GM19023 (cell line): ENCODE results near the gene LHX4.

ENCODE experiments used
- ATAC-seq: cut with Tn5 transposase; IDR thresholded peaks from one replicate; pipeline ENCODE4 v1.9.1; 2021; ENCODE audit warnings: mild to moderate bottlenecking, moderate library complexity; ENCODE audit not compliant: unreplicated experiment

The LHX4 gene

DNA sequence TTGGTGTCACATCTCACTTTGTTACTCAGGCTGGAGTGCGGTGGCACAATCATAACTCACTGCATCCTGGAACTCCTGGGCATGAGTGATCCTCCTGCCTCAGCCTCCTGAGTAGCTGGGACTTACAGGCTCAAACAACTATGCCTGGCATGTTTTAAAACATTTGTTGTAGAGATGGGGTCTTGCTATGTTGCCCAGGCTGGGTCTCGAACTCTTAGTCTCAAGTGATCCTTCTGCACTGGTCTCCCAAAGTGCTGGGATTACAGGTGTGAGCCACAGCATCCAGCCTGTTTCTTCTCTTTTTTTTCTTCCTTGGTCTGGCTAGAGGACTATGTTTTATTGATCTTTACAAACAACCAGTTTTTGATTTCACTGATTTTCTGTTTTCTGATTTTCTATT is 64.6 kb downstream of the LHX4 start:
- no peak for ATAC-seq

DNA sequence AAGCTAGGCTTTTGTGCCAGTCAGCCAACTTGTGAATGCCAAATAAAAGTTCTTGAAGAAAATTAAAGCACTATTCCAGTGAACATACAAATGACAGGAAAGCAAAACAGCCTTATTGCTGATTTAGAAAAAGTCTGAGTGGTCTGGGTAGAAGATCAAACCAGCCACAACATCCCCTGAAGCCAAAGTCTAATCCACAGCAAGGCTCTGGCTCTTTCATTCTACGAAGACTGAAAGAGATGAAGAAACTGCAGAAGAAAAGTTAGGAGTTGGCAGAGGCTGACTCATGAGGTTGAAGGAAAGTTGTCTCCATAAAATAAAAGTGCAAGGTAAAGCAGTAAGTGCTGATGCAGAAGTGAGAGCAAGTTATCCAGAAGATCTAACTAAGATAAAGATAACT is 65.9 kb downstream of the LHX4 start:
- no peak for ATAC-seq

DNA sequence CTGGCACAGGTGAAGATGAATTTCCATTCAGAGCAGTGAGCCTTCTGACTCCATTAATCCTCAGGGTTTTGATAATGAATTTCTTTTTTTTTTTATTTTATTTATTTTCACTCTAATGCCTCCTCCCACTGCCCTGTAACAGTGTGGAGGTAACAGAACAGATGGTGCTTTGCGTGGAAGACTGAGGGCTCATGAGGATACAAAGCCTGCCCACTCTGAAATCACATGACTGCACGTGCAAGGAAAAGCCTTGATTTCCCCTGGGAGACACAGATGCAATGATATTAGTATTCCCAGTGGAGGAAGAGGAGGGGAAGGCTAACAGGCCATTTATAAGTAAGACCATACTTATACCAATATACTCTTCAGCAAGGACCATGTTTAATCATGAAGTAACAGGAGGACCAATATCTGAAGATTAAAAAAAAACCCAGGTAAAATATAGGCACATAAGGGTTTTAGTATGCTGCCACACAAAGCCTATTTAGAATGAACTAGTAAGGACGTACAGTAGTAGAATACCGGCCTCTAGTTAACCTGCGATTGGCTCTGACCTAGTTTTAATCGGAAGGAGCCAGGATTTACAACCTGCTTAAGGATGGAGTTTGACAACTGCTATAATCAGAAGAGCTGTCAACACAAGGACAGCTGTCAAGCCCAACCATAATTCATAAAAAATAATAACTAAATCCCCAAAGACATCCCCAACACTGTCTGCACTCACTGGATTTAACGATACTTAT is 69.6 kb downstream of the LHX4 start:
- no peak for ATAC-seq

DNA sequence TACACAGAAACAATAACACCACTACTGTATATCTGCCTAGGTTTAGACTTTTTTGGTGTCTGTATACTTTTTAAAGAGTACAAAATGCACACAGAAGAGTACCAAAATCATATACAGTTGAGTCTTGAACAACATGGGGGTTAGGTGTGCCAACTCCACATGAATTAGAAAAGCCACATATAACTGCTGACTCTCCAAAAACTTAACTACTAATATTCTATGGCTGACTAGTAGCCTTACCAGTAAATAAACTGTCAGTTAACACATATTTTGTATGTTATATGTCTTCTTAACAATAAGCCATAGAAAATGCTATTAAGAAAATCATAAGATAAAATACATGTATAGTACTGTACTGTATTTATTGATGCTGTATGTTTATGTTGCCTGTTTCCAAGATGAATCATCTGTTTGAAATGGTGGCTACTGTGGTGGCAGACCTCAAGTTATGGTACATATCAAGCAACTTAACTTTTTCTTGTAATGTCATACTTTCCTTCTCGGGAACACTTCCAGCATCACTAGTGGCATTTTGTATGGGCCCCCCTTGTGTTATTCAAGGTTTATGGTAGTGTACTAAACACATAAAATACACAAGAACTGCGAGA is 71.2 kb downstream of the LHX4 start:
- no peak for ATAC-seq

DNA sequence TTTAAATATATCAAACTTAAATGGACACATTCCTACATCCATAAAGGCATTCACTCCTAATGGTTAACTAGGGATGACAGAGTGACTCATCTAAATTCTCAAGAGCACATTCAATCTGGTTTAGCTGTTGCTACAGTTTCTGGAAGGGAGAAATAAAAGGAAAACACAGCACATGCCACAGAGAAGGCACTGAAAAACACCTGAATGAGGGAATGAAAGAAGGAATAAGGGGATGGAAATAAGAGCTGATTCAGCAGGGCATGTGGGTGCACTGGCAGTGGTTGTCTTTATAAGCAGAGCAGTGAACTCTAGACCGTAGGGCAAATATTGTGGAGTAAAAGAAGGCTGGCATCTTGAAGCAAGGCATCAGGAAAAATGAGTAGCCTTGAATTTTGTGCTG is 79.3 kb downstream of the LHX4 start:
- ATAC-seq = no peak

DNA sequence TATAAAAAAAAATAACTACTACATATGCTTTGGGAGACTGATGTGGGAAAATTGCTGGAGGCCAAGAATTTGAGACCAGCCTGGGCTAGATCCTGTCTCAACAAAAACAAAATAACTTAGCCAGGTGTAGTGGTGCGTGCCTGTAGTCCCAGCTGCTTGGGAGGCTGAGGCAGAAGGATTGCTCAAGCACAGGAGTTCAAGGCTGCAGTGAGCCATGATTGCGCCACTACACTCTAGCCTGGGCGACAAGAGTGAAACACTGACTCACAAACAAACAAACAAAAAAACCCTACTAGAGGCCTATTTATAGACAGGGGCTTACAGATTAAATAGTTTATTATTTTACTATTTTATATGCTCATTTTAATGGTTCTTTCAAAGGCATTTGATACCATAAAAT is 80.0 kb downstream of the LHX4 start:
- no peak for ATAC-seq

DNA sequence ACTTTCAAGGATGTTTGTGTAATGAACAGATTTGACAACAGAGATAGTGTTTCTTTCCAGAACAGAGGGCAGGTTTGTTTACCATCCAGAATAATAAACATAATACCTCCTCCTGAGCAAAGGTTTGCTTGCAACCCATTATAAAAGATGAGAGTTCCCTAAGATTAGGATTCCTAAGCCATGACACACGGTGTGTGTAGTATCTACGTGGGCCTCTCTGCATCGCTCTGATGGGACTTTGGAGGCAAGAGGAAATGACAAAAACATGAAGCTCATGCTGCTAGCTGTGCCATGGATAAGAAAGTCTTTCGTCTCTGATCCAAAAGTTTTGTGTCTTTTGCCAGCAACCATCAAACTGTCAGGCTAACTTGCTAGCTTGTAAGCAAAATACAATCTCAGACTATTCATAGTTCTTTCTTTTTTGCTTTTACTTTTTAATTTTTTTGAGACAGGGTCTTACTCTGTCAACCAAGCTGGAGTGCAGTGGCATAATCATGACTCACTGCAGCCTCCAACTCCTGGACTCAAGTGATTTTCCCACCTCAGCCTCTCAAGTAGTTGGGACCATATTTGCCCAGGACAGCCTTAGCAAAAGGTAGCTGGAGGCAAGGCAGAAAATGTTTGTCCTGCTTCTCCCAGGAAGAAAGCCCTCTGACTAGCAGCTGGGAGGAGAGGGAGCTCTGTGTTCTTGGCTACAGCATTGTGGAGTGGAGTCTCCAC is 81.1 kb downstream of the LHX4 start:
- no peak for ATAC-seq

DNA sequence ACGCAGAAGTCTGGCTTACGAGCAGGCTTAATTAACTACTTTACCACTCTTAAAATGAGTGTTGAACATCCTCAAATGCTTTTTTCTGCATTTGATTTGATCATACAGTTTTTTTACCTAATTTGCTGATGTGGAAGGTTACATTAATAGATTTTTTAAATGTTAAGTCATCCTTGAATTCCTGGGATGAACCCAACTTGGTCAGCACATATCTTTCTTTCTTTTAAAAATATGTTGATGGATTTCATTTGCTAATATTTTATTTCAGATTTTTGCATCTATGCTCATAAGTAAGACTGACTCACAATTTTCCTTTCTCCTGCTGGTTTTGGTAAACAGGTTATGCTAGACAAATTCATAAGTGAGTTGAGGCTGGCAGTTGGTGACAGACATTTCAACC is 82.9 kb downstream of the LHX4 start:
- no peak for ATAC-seq

DNA sequence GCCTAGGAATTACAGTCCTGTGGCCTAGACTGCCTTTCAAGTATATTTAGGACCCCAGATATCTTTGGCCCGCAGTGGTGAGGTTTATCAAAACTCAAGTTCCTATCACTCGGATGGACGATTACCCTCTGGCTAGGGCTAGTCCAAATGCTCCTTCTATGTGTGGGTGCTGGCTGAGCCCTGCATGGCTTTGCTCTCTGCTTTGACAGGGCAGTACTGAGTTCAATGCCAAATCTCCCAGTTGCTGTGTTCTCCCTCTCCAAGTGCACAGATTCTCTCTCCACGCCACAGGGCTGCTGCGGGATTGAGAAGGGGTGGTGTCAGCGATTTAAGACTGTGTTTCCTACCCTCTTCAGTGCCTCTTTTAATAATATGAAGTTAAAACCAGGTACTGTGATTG is 97.0 kb downstream of the LHX4 start:
- ATAC-seq = no peak
